TTC549 (cell line): Measurements from ENCODE around the gene CD99.

Experiments used
- FAIRE-seq: peaks from 2 replicates; lab custom pipeline; 2012; peaks lifted over from hg19 to GRCh38; lab: Jason Lieb, UNC

Gene CD99

DNA sequence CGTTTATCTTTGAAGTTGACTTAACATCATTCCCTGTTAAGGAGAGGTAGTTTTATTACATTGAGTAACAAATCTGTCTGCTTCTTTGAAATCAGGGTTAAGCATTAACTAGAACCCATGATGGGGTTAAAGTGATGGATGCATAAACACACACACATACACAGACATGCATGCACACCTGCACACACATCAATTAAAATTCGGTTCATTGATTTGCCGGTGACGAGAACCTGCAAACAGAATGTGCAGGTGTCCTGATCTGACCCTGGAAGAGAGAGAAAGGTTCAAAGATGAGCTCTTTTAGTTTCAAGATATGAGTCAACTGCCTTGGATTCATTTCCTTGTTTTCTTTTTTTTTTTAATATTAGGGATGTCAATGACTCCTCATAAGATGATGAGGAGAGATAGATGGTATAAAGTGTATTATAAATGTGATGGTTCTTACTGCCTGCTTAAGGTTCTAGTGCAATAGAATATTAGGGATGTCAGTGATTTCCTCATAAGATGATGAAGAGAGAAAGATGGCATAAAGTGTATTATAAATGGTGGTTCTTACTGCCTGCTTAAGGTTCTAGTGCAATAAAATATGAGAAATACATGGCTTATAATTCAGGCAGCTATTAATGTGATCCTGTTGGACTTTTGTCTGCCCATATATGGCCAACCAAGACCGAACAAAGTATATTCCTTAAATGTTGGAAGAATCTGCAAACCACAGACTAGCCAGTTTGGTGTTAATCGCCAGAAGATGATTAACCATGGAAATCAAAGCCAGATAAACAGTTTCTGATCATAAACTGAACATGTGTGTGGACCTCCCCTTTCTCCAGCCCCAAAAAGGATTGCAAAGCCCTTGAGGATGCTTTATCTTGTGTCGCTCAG, 14.1 kb upstream of the CD99 start:
- FAIRE-seq: no peak

DNA sequence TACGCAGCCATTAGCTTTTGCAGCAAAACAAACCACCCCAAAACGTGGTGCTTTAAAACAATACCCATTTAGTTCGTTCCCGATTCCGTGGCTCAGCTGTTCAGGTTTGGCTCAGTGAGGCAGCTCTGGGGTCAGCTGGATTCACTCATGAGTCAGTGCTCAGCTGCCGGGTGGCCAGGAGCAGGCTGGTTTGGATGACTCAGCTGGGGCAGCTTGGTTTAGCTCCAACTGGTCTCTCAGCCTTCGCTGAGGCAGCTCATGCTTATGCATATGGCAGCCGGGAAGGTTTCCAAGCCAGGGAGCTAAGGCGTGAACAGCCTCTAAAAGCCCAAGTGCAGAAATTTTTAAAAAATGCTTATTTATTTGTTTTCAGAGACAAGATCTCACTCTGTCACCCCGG, 13.3 kb upstream of the CD99 start:
- no peak for FAIRE-seq

DNA sequence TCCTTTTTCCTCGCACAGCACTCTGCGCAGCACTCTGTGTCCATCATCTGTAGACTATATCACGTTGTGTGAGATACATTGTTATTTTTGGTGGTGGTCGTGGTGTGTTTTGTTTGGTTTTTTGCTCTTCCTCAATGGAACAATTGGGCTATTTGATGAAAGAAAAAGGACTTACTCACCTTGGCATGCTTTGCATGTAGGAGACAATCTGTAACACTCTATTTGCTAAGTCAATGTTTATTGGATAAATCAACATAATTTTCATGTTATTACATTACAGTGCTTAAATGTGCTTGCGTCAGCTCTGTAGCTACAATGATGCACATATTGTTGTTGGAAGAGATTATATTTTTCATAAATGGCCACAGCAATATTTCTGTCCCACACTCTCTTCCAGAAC, 12.5 kb upstream of the CD99 start:
- no peak for FAIRE-seq

DNA sequence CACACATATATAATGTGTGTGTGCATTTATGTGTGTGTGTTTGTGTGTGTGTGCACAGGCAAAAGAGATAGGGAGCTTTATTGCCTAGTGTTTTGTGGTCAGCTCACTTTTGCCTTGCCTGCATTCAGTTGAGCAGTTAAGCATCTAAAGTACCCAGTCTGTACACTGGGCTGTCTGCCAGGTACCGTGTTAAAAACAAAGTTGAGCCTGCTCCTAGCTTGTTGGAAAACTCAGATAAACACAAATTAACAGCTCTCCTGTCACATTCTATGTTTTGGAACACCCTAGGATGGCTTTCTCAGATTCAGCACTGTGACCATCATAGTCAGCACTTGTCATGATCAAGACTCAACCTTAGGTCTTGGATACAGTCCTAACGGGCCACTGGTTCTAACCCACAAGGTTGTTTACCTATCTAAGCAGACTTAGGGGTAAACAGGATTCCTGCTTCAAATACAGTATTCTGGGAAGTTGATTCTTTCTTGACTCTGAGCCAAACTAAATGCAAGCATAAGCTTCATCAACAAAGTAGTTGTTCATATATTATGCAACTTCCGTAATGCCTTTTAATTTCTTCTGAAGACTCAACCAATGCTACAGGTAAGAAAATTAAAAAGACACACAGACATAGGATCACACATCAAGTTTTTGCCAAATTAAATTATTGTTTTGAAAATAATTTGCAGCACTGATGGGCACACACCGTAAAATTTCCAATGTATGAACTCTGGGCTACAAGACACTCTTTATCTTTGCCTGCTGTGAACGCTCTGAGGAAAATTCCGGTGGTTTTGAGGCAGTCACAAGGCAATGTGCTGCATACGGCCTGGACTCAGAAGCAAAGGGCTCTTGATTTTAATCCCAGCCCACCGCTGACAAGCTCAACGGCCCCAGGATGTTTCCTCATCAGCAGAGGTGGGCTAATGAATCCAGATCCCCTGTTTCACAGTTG, 11.3 kb upstream of the CD99 start:
- no peak for FAIRE-seq

DNA sequence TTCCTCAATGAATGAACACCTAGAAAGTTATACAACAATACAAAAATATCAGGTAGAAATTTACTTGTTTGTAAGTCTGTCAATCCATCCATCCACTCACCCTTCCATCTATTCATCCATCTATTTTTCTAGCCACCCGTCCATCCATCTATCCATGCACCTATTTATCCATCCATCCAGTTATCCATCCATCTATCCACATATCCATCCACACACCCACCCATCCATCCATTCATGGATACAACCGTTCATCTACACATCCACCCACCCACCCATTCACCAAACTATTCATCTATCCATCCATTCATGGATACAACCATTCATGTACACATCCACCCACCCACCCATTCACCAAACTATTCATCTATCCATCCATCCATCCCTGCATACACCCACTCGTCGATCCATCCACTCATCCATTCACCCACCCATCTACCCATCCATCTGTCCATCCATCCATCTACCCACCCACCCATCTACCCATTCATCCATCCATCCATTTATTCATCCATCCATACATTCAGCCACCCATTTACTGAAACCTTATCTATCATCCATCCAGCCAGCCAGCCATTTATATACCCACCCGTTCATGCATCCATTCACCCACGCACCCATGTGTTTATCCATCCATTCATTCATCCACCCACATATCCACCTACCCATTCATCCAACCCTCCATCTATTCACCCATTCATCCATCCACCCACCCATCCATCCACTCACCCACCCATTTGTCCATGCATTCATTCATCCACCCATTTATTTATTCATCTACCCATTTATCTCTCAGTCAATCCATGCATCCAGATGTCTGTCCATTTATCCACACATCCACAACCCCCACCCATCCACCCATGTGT, 10.4 kb upstream of the CD99 start:
- no peak for FAIRE-seq

DNA sequence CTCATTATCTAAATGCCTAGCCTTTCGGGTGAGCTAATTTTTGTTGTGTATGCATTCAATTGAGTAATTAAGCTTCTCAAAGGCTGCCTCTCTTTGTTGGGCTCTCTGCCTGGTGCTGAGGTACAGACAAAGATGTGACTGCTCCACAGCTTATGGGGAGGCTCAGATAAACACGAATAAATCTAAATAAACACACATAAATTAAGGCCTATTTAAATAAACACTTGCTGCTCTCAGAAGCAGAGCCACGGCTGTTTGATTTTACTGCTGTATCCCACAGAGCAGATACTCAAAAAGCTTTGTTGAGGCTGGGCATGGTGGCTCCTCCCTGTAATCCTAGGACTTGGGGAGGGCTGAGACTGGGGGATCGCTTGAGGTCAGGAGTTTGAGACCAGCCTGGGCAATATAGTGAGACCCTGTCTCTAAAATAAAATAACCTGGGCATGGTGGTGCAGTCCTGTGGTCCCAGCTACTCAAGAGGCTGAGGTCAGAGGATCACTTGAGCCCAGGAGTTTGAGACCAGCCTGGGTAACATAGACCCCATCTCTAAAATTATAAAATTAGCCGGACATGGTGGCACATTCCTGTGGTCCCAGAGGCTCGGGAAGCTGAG, 8.4 kb upstream of the CD99 start:
- no peak for FAIRE-seq

DNA sequence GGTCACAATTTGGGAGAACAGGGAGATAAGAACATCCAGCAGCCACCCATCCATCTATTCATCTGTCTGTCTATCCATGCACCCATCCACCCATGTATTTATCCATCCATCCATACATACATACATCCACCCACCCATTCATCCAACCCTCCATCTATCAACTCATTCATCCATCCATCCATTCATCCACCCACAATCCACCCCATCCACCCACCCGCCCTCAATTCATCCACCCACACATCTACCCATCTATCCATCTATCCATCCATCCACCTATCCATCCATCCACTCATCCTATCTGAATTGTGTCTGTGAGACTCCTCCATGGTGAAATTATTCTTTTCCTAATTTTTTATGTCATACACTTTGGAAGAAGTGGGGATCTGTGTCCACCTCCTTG, 6.8 kb upstream of the CD99 start:
- no peak for FAIRE-seq

DNA sequence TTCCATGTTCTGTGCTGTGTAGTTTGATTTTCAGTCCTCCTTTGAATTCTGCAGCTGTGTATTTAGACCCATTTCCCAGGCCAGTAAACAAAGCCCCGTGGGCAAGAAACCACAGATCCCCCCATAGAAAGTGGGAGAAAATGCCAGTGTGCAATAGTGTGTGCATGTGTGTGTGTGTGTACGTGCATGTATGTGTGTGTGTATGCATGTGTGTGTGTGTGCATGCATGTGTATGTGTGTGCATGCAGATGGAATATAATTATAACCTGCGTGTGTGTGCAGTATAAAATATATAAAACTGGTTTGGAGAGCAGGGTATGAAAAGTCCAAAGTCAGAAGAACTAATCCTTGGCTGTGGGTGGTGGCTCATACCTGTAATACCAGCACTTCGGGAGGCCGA, 5.2 kb upstream of the CD99 start:
- no peak for FAIRE-seq

DNA sequence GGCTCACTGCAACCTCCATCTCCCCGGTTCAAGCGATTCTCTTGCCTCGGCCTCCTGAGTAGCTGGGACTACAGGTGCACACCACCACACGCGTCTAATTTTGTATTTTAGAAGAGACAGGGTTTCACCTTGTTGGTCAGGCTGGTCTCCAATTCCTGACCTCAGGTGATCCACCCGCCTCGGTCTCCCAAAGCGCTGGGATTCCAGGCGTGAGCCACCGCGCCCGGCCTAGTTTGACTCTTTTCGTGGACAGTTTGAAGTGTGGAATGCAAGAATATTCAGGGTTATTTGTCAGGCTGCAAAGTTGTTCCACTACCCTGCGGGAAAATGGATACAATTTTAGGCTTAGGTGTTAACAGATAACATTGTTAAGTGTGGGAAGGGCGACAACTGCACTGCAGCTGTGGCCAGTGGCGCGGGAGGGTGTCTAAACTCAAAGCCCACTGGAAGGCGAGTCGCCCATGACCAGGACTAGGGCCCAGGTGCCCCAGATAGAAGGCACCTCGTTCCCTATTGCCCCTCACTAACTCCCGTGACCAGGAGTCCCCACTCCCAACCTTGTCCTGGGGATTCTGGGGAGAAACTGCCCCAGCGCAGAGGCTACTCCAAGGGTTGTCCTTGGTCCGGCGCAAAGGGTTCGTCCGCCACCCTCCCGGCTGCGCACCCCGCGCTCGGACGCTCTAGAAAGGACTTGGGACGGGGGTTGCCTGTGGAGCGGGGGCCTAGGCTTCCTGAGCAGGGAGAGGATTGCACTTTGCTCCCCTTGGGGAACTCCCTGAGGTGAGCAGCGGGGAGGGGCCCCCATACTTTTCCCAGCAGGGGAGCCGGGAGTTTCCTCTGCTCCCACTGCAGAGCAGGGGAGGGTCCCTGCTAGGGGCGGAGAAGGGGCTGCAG, 1.1 kb upstream of the CD99 start:
- FAIRE-seq: no peak

DNA sequence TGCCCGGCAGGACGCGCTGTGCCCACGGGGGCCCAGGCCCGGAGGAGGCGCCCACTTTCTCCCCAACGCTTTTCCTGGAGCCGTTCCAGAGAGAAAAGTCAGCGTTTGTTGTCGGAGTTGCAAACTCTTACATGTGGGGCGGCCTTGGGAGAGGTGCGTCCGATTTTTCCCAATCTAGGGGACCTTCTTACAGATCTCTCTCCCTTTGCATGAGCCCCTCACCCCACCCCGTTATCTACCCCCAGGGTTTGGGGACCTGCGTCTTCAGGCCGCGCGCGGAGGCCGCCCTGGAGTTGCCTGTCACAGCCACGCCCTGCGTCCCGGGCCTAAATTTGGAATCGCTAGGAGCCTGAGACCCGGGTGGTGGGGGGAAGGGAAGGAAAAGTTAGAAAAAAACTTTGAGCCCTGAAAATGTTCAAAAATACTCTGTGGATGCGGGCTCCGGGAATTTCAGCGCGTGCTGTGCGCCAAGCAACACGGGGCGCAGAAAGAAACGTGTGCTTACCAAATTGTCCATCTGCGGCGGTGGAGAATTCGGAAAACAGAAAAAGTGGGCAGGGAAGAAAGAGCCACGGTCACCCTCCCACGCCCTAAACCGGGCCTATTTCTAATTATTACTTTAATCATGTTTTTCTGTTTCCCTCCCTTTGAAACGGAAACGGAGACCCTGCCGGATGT, 587 bp downstream of the CD99 start:
- no peak for FAIRE-seq

DNA sequence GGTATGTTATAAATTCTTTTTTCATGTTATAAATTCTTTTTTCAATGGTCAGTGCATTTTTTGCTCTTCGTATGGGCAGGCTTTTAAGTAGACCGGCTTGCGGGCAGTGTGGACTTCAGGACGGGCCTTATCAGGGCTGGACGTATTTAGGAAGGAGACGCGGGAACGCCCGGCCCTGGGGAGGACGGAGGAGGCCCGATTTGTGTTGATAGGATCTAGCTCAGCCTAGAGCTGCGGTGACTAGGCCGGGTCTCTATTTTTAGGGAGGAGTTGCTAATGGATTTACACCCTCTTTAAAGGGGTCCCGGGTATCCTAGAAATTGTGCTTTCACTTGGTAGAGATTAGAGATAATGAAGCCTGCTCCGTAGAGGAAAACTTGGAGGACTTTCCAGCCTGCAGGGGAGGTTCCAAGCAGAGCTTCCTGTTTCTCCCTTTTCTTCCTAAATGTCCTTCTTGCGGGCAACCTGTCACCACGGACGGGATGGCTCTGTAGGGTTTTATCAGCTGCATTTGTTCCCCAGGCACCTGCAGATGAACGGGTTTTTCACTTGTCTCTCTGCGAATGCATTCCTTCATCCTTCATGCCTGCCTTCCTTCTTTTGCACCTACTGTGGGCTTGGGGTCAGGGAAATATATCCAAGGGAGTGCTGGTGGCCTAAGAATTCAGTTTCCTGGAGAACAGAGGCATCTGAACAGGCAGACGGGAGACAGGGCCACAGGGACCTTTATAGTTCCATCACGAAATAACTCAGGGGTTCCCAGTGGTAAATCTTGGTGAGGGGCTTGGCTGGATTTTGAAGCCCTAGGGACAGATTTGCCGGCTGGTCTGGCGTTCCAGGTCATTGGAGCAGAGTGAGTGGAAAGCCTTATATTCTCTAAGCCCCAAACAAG, 1.4 kb downstream of the CD99 start:
- no peak for FAIRE-seq

DNA sequence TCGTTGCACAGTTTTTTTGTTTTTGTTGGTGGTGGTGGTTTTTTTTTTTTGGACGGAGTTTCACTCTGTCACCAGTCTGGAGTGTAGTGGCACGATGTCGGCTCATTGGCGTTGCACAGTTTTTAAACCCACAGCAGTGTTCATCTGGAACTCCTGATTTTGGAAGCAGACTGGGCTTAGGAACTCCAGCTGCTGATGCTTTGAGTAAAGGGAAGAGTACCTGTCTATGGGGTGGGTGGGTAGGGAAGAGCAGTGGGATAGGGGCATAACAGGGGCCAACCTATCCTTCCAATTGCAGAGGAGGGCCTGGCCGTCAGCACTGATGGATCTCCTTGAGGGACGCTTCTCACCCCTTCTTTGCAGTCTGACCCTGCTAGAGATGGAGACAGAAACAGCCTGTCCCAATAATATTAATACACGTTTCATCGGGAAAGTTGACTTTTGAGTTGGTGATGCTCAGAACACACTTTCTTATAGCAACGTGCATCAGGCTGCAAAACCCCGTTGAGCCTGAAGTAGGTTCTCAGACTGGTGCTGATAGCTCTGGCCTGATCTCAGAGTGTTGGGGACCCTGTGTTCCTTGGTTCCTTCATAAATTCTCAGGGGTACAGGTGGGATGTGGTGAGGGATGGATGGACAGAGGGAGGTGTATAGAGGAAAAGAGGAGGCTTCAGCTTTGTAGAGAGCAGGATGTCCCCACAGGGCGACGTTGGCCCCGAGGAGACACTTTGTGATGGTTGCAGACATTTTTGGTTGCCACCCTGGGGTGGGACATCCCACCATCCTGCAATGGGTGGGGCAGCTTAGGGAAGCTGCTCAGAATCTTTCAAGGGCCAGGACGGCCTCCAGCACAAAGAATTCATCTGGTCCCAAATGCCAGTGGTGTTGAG, 2.3 kb downstream of the CD99 start:
- FAIRE-seq: no peak

DNA sequence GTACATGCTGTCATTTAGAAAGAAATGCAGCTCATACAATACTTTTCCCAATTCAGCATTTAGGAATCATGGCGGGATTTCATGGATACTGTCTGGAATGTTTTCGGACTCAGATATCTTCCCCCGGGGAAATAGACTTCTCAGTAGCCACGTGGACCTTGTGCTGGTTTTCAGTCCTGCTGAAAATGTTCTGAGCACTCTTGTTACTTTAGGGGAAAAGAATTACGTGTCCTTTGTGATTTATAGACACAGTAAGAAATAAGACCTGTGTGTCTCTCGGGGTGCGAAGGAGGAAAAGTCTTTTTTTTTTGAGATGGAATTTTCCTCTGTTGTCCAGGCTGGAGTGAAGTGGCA, 3.8 kb downstream of the CD99 start:
- no peak for FAIRE-seq

DNA sequence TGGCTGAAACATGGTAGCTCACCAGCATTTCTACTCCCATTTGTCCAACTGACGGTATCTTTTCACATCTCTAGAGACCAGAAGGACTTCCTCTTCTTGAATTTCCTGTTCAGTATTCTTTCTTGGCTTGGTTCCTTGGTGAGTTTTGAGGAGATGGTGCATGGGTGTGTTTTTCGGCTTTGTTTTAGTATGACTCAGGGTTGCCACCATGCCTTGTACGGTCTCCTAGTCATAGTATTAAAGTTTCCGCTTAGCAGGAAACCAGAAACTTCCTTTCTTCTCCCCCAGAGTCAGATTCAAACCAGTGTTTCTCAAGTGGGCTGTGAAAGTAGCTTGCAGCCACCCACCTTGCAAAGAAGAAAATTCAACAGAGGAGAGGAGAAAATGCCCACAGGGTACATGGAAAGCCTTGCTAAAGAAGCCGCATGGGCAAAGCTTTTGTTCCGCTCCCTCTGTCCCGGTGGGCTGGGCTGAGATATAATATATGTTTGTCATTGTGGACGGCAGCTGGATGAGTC, 5.7 kb downstream of the CD99 start:
- no peak for FAIRE-seq

DNA sequence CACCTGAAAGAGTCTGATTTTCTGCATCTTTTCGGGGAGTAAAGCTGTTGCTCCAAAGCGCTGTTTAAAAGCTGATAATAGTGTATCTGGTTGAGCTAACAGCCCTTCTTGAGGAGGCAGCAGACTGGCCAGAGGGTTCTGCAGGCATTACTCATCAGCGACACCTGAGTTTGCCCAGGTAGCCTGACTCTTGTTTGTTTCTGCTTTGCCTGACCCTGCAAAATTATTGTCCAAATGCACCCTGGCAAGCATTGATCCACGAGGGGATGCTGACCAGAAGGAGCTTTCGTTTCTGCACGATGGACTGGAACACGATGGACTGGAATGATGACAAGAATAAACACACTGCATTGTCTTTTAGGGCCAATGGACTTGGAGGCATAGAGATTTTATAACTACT, 6.2 kb downstream of the CD99 start:
- no peak for FAIRE-seq

DNA sequence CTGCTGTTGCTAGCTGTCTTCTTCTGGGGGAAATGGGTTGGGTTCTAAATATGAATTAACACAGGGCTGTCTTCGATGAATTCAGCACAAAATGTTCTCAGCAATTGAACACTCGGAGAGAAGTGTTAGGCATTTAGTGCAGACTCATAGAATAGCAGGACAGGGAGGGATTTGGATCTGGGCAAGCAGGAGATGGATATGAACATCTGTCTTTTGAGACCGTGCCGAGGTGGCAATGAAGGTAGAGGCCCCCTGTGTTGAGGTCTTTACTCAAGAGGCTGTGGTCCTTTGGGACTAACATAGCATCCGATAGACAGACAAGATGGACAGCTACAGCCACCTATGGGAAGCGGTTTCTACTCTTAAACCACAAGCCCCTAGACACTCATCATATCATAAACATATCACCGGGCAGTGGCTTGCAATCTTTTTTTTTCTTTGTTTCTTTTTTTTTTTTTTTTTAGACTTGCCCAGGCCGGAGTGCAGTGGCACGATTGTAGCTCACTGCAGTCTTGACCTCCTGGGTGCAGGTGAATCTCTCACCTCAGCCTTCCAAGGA, 6.7 kb downstream of the CD99 start:
- FAIRE-seq: no peak

DNA sequence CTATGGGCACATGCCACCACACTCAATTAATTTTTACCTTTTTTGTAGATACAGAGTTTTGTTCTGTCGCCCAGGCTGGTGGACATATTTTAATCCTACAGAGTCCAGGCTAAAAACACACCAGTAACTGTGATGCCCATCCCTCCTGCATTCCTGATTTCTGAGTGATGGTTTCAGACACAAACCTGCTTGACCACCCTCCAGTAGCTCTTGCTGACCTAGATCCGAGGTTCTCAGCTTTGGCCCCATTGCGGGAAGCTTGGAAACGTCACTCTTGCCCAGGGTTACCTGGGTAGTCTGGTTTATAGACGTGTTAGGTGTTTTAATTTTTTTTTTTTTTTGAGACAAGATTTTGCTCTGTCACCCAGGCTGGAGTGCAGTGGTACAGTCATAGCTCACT, 7.5 kb downstream of the CD99 start:
- no peak for FAIRE-seq

DNA sequence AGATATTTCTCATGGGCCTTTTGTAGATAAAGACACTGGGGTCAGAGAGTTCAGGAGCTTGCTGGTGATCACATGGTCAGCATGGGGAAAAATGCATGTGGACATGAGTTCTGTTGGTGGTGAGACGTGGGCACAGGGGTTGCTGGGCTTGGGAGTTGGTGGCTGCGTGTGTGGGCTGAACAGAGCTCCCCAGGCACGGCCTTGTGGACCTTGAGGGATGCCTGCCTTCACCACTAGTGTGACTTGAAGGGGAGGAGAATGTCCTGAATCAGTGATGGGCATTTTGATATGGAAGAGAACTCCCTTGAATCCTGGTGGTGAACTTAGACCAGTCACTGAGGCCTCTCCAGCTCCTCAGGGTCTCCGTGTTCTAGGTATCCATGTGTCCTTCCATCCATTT, 8.9 kb downstream of the CD99 start:
- FAIRE-seq: no peak
